Measurements from ENCODE around the gene ARL5C. TPM values are rescaled to one million over a fixed set of nuclear protein-coding genes. Genes with fewer than 3 reads are reported as not detected.

The ARL5C gene
- total RNA-seq, 1 donor from 2014 or later: not detected

DNA sequence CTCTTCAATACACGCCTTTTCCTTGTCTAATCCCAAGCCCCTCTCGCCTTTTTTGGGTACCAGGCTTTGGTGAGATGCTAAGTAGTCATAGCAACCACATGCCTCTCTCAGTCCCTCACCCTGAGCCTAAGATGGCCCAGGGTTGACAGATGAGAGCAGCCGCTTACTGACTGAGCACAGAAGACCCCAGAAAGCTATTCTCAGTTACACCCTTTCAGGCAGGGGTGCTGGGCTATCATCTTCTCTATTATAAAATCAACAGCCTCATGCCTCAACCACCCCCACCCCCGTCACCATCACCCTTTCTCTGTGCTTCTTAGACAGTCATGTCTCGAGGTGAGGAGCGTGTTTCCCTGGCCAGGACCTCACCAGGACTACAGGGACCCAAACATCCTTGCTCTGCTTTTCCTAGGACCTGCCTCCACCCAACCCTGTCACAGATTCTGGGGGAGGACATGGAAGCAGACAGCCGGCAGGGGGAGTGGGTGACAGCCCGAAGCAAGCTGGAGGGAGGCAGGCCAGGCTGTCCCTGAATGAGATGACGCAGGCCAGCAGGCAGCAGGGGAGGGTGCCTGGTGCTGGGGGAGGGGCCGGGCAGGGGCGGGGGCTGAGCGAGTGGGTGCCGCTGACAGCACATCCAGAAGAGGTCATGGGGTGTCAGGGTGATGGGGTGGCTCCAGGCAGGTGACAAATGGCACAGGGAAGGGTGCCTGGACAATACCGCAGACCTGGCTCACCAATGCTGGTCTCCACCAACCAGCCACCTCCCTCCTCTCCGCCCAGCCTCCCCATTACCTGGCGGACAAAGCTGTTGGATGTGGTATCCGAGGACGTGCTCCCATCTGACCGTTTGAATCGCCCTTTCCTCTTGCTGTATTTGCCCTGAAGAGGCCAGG, 28.4 kb upstream of the ARL5C start:
- peaks cover 23% of the 10 kb centered on the region for H3K4me1 ChIP-seq (ENCODE audit: insufficient read depth, low read length)
- peaks cover 45% of the 10 kb centered on the region for H4K20me1 ChIP-seq (ENCODE audit: insufficient read depth, low read length)
- H3K9ac ChIP-seq (ENCODE audit: low read length): no peak overlapping the region
- H3K4me2 ChIP-seq (ENCODE audit: low read length): peak overlapping the region; percentile 91
- Mint-ChIP-seq H3K4me3 (ENCODE audit: unreplicated experiment) (no peak overlapping the region), H3K9me3 (ENCODE audit: unreplicated experiment) (no peaks in the 10 kb centered on the region), H3K27me3 (ENCODE audit: low read depth, unreplicated experiment) (peaks cover 3% of the 10 kb centered on the region), H3K4me1 (ENCODE audit: low read depth, unreplicated experiment) (peaks cover 13% of the 10 kb centered on the region), H3K27ac (ENCODE audit: unreplicated experiment) (no peak overlapping the region), H3K36me3 (ENCODE audit: low read depth, unreplicated experiment) (peaks cover 8% of the 10 kb centered on the region)
- H3K36me3 ChIP-seq (ENCODE audit: insufficient read depth, low read length): peaks cover 14% of the 10 kb centered on the region
- no peaks in the 10 kb centered on the region for H3K27me3 ChIP-seq (ENCODE audit: insufficient read depth, low read length)
- no peak for TF ChIP-seq EZH2 (IDR thresholded peaks at IDR 0.05; ENCODE audit: insufficient read depth, low read length)
- TF ChIP-seq, protein P1, sequence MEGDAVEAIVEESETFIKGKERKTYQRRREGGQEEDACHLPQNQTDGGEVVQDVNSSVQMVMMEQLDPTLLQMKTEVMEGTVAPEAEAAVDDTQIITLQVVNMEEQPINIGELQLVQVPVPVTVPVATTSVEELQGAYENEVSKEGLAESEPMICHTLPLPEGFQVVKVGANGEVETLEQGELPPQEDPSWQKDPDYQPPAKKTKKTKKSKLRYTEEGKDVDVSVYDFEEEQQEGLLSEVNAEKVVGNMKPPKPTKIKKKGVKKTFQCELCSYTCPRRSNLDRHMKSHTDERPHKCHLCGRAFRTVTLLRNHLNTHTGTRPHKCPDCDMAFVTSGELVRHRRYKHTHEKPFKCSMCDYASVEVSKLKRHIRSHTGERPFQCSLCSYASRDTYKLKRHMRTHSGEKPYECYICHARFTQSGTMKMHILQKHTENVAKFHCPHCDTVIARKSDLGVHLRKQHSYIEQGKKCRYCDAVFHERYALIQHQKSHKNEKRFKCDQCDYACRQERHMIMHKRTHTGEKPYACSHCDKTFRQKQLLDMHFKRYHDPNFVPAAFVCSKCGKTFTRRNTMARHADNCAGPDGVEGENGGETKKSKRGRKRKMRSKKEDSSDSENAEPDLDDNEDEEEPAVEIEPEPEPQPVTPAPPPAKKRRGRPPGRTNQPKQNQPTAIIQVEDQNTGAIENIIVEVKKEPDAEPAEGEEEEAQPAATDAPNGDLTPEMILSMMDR (IDR thresholded peaks at IDR 0.05; ENCODE audit: insufficient read depth, low read depth, low read length): peak; percentile 25
- H3K9me3 ChIP-seq (ENCODE audit: insufficient read depth, low read depth, low read length): no peaks in the 10 kb centered on the region
- FAIRE-seq (no peak), DNase-seq (ENCODE audit: low read depth) (peak; percentile 49)
- no peak overlapping the region for H3K27ac ChIP-seq (ENCODE audit: low read depth, low read length)
- no peak overlapping the region for H2AFZ ChIP-seq (ENCODE audit: low read depth, low read length)
- H3K79me2 ChIP-seq (ENCODE audit: insufficient read depth, low read length): peaks cover 42% of the 10 kb centered on the region
- H3K4me3 ChIP-seq (ENCODE audit: insufficient read depth, low read depth, low read length): no peak overlapping the region

DNA sequence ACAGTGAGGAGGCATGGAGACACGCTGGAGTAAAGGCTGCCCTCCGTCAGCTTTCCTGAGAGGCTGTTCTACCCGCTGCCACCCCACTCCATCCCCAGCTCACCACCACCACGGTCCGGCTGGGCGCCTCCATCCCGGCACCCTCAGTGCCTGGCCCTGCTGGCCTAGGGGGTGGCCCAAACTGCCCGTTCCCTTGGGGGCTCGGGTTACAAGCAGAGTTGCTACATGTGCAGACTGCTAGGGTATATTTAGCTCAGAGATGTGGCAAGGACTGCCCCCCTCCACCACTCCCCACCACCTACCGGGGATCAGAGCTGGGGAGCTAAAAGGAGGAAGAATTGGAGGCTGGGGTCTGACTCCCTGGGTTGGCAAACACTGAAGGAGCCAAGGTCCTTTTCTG, 27.4 kb upstream of the ARL5C start:
- TF ChIP-seq, protein P1 (IDR thresholded peaks at IDR 0.05; ENCODE audit: insufficient read depth, low read depth, low read length): no peak
- no peak for TF ChIP-seq EZH2 (IDR thresholded peaks at IDR 0.05; ENCODE audit: insufficient read depth, low read length)
- Histone ChIP-seq H3K27me3 (ENCODE audit: insufficient read depth, low read length) (no peaks in the 10 kb centered on the region), H3K4me3 (ENCODE audit: insufficient read depth, low read depth, low read length) (no peak overlapping the region), H4K20me1 (ENCODE audit: insufficient read depth, low read length) (peaks cover 45% of the 10 kb centered on the region), H3K9me3 (ENCODE audit: insufficient read depth, low read depth, low read length) (no peaks in the 10 kb centered on the region), H3K36me3 (ENCODE audit: insufficient read depth, low read length) (peaks cover 16% of the 10 kb centered on the region), H3K4me1 (ENCODE audit: insufficient read depth, low read length) (peaks cover 23% of the 10 kb centered on the region), H3K4me2 (ENCODE audit: low read length) (no peak overlapping the region), H3K9ac (ENCODE audit: low read length) (no peak overlapping the region), H3K79me2 (ENCODE audit: insufficient read depth, low read length) (peaks cover 42% of the 10 kb centered on the region), H3K27ac (ENCODE audit: low read depth, low read length) (no peak overlapping the region), H2AFZ (ENCODE audit: low read depth, low read length) (no peak overlapping the region)
- Mint-ChIP-seq H3K27ac (ENCODE audit: unreplicated experiment) (no peak overlapping the region), H3K36me3 (ENCODE audit: low read depth, unreplicated experiment) (peaks cover 9% of the 10 kb centered on the region), H3K4me1 (ENCODE audit: low read depth, unreplicated experiment) (peaks cover 13% of the 10 kb centered on the region), H3K4me3 (ENCODE audit: unreplicated experiment) (no peak overlapping the region), H3K9me3 (ENCODE audit: unreplicated experiment) (no peaks in the 10 kb centered on the region), H3K27me3 (ENCODE audit: low read depth, unreplicated experiment) (peaks cover 3% of the 10 kb centered on the region)
- DNase-seq (ENCODE audit: low read depth) (no peak), FAIRE-seq (no peak)

DNA sequence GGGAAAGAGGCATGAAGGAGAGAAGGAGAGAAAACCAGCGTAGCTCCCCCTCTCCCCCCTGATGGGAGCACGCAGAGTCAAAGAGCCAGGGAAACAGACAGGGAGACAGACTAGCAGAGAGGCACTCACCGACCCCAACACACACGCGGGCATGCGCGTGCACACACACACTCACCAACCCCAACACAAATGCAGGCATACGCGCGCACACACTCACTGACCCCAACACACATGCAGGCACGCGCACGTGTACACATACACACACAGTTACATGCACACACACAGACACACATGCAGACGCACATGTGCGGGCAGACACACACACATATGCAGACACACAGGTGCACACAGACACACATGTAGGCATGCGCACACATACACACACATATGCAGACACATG, 26.9 kb upstream of the ARL5C start:
- Histone ChIP-seq H3K9ac (ENCODE audit: low read length) (no peak overlapping the region), H4K20me1 (ENCODE audit: insufficient read depth, low read length) (peaks cover 45% of the 10 kb centered on the region), H3K4me2 (ENCODE audit: low read length) (no peak overlapping the region), H3K27me3 (ENCODE audit: insufficient read depth, low read length) (no peaks in the 10 kb centered on the region), H3K4me3 (ENCODE audit: insufficient read depth, low read depth, low read length) (no peak overlapping the region), H2AFZ (ENCODE audit: low read depth, low read length) (no peak overlapping the region), H3K4me1 (ENCODE audit: insufficient read depth, low read length) (peaks cover 21% of the 10 kb centered on the region), H3K36me3 (ENCODE audit: insufficient read depth, low read length) (peaks cover 17% of the 10 kb centered on the region), H3K27ac (ENCODE audit: low read depth, low read length) (no peak overlapping the region), H3K9me3 (ENCODE audit: insufficient read depth, low read depth, low read length) (no peaks in the 10 kb centered on the region), H3K79me2 (ENCODE audit: insufficient read depth, low read length) (peaks cover 42% of the 10 kb centered on the region)
- DNase-seq (ENCODE audit: low read depth) (no peak), FAIRE-seq (no peak)
- TF ChIP-seq, protein P1 (IDR thresholded peaks at IDR 0.05; ENCODE audit: insufficient read depth, low read depth, low read length): no peak
- TF ChIP-seq EZH2 (IDR thresholded peaks at IDR 0.05; ENCODE audit: insufficient read depth, low read length): no peak
- Mint-ChIP-seq H3K27me3 (ENCODE audit: low read depth, unreplicated experiment) (peaks cover 3% of the 10 kb centered on the region), H3K9me3 (ENCODE audit: unreplicated experiment) (no peaks in the 10 kb centered on the region), H3K4me1 (ENCODE audit: low read depth, unreplicated experiment) (peaks cover 13% of the 10 kb centered on the region), H3K36me3 (ENCODE audit: low read depth, unreplicated experiment) (peaks cover 12% of the 10 kb centered on the region), H3K4me3 (ENCODE audit: unreplicated experiment) (no peak overlapping the region), H3K27ac (ENCODE audit: unreplicated experiment) (no peak overlapping the region)
